Muscle layer of colon (tissue), 2 donors: Measurements from ENCODE around the gene STC2.
"Not testable (repeated sequence)": the region's sequence is repeated elsewhere in the genome, so short reads cannot be mapped to it uniquely, and the experiment has no call there.

Experiments used
- H3K27ac ChIP-seq: one replicate; pipeline ENCODE4 v1.7.0; 2013; ENCODE audit warnings: low read depth, mild to moderate bottlenecking, low read length, moderate library complexity
- H3K27me3 ChIP-seq, 2 donors: one replicate each; pipeline ENCODE4 v1.7.0; 2013; ENCODE audit warnings: low read length in 2 of 2, mild to moderate bottlenecking in 2 of 2; ENCODE audit not compliant: insufficient read depth in 2 of 2, control insufficient read depth in 1 of 2
- H3K36me3 ChIP-seq: one replicate; pipeline ENCODE4 v1.7.0; 2013; ENCODE audit warnings: mild to moderate bottlenecking, low read length; ENCODE audit not compliant: insufficient read depth
- H3K4me1 ChIP-seq: one replicate; pipeline ENCODE4 v1.7.0; 2013; ENCODE audit warnings: mild to moderate bottlenecking, low read length; ENCODE audit not compliant: insufficient read depth
- H3K4me3 ChIP-seq, 2 donors: one replicate each; pipeline ENCODE4 v1.7.0; 2013; ENCODE audit warnings: low read length in 2 of 2, low read depth in 1 of 2, mild to moderate bottlenecking in 1 of 2, moderate library complexity in 1 of 2
- H3K9ac ChIP-seq: one replicate; pipeline ENCODE4 v1.7.0; 2013; ENCODE audit warnings: low read length
- H3K9me3 ChIP-seq: one replicate; pipeline ENCODE4 v1.7.0; 2013; ENCODE audit warnings: mild to moderate bottlenecking, low read length
- donor health status: abdominal sarcoma.
- donor health status: Adenocarcinoma of cecum.

The STC2 gene

DNA sequence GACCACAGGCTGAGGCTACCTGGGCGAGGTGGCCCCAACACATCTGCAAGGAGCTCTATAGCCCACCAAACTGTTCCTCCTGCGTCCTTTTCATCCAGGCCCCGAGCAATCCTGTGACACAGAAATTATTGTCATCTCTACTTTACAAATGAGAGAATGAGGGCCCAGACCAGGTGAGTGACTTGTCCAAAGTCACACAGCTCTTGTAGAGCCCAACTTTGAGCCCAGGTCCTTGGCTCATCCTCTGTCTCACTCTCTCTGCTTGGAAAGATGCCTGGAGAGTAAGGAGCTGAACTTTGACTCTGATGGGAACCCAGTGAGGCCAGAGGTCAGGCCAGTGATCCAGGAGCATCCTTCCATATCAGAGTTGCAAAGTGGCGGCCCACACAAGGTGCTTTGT, 39.6 kb downstream of the STC2 start:
- Histone ChIP-seq H3K27me3 (peaks cover 9 to 16% of the 10 kb centered on the region in 2 donors), H3K9me3 (no peaks in the 10 kb centered on the region), H3K4me1 (peaks cover 6% of the 10 kb centered on the region), H3K4me3 (no peak overlapping the region), H3K9ac (no peak overlapping the region), H3K27ac (no peak overlapping the region), H3K36me3 (no peaks in the 10 kb centered on the region)

DNA sequence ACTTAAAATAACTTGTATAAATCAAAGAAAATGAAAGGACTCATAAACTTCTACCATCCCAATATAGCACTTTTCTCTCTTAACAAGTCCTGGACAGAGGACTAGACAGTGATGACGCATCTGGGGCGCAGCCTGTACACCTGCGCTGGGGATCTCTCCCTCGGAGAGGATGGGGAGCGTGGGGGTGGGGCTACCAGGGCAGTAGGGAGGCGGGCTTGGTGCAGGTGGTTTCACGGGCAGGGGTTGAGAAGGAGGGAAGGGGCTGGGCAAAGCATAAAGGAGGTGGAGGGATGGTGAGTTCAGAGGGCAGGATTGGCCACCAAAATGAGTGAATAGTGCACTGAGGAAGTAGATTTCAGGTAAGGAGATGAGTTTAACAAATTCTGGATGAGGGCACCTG, 41.1 kb downstream of the STC2 start:
- Histone ChIP-seq H3K9ac (no peak overlapping the region), H3K27me3 (peaks cover 16 to 18% of the 10 kb centered on the region in 2 donors), H3K27ac (no peak overlapping the region)

DNA sequence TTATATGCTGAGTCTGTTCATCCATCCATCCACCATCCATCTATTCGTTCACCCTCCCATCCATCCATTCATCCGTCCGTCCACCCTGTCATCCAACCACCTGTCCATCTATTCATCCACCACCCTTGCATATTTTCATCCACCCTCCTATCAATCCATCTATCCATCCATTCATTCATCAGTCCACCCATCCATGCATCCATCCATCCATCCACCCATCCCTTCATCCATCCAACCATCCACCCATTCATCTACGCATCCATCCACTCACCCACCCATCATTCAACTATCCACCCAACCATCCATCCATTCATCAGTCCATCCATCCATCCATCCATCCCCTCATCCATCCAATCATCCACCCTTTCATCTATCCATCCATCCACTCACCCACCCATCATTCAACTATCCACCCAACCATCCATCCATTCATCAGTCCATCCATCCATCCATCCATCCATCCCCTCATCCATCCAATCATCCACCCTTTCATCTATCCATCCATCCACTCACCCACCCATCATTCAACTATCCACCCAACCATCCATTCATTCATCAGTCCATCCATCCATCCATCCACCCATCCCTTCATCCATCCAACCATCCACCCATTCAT, 43.8 kb downstream of the STC2 start:
- H3K4me3 ChIP-seq, H3K9ac ChIP-seq, H3K36me3 ChIP-seq, H3K4me1 ChIP-seq, H3K9me3 ChIP-seq, H3K27ac ChIP-seq: not testable (repeated sequence)
- H3K27me3 ChIP-seq = peaks cover 16 to 18% of the 10 kb centered on the region in 2 donors

More for the DNA sequence above, 41.1 kb downstream of the STC2 start:
- H3K4me3 ChIP-seq = no peak overlapping the region
- no peaks in the 10 kb centered on the region for H3K9me3 ChIP-seq
- H3K4me1 ChIP-seq = peaks cover 8% of the 10 kb centered on the region
- no peaks in the 10 kb centered on the region for H3K36me3 ChIP-seq

DNA sequence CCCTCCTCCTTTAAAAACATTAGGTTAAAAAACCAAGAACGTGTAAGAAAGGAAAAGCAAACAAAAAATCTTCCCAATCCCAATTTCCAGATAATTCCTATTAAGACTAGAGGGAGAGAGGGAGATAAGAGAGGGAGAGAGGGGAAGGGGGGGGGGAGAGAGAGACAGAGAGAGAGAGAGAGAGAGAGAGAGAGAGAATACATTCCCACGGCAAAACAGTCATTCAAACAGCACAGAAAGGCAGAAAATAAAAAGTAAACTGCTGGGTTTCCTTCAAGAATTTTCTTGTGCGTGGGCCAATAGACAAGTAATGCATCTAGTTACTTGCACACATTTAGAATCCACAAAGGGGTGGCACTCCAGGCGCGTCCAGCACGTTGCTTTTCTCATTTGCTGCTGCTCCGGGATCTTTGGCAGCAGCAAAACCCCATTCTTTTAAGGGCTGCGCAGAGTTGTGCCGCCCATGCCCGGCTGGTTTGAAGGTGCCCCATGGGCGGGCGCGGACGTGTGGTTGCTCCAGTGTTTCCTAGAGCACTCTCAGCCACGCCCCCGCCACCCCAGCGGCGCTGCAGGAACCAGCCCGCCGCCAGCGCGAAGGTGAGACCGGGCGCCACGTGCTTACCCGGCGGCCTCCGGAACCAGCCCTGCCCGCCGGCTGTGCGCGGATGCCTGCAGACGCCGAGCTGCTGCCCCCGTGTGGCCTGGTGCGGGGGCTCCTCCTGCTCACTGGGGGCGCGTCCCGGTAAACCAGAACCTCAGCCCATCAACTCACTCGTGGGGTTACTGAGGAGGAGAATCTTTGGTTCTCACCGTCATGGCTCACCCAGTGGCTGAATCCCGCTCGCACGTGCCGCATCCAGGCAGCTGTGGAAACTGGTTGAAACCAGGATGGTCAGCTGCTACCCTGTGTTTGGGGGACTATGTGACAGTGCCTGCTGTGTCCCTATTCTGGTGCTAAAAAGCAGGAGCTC, 44.6 kb downstream of the STC2 start:
- peaks cover 4% of the 10 kb centered on the region for H3K4me1 ChIP-seq
- no peak overlapping the region for H3K27ac ChIP-seq
- peaks cover 16 to 18% of the 10 kb centered on the region in 2 donors for H3K27me3 ChIP-seq

DNA sequence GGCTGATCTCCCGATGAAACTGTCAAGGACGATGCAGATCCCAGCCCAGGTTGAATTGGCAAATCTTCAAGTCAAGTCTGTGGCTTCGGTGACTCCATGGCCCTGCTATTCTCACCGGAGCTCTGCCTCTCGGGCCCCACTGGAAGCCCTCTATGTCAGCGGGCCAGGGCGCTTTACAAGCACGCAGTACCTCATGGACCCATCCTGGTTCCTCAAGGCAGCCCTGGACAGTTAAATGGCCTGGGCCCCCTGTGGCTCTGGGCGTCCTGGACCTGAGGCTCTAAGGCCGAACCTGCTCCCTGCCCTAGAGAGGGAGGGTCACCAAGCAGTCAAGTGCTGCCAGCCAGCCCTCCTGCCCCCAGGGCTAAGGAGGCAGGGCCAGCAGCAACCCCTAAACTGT, 45.3 kb downstream of the STC2 start:
- Histone ChIP-seq H3K4me1 (peaks cover 4% of the 10 kb centered on the region), H3K9me3 (no peaks in the 10 kb centered on the region), H3K27me3 (peaks cover 16 to 18% of the 10 kb centered on the region in 2 donors), H3K36me3 (no peaks in the 10 kb centered on the region), H3K9ac (no peak overlapping the region), H3K27ac (no peak overlapping the region), H3K4me3 (no peak overlapping the region)

More for the DNA sequence above, 44.6 kb downstream of the STC2 start:
- Histone ChIP-seq H3K4me3 (no peak overlapping the region), H3K9ac (no peak overlapping the region), H3K9me3 (no peaks in the 10 kb centered on the region), H3K36me3 (no peaks in the 10 kb centered on the region)

DNA sequence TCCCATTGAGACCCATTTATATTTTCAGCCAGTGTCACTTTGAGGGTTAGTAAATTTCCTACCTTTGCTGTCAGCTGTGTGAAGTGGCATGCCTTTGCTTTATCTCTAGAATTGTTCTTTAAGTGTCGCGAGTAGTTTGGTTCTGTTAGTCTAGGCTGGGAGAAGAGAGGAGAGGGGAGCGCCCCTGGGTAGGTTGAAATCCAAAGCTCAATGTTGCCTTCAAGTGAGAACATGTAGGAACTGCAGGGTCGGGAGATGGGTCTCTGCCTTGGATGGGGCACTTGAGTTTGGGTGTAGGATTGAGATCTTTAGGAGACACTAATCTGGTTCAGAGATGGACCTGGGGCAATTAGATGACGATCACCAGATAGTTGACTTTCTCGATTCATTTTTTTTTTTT, 46.3 kb downstream of the STC2 start:
- Histone ChIP-seq H3K4me1 (peaks cover 4% of the 10 kb centered on the region), H3K9ac (no peak overlapping the region), H3K27me3 (peaks cover 16 to 18% of the 10 kb centered on the region in 2 donors), H3K36me3 (no peaks in the 10 kb centered on the region), H3K4me3 (no peak overlapping the region), H3K27ac (no peak overlapping the region), H3K9me3 (no peaks in the 10 kb centered on the region)

DNA sequence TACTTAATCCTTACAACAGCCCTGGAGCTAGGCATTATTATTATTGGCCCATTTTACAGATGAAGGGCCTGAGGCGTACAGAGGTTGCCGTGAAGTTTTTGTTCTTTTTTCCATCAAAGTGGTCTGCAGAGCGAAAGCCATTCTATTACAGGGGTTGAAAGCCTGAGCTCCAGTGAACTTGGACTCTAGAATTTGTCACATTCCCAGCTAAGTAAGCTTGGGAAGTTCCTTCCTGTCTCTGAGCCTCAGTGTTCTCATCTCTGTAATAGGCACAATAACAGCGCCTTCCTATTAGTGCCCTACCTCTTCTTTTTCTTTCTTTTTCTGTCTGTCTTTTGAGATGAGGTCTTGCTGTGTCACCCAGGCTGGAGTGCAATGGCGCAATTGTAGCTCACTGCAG, 49.0 kb downstream of the STC2 start:
- Histone ChIP-seq H3K9me3 (no peaks in the 10 kb centered on the region), H3K36me3 (no peaks in the 10 kb centered on the region), H3K4me3 (no peak overlapping the region), H3K4me1 (peaks cover 4% of the 10 kb centered on the region), H3K27me3 (peaks cover 3 to 16% of the 10 kb centered on the region in 2 donors), H3K9ac (no peak overlapping the region), H3K27ac (no peak overlapping the region)

DNA sequence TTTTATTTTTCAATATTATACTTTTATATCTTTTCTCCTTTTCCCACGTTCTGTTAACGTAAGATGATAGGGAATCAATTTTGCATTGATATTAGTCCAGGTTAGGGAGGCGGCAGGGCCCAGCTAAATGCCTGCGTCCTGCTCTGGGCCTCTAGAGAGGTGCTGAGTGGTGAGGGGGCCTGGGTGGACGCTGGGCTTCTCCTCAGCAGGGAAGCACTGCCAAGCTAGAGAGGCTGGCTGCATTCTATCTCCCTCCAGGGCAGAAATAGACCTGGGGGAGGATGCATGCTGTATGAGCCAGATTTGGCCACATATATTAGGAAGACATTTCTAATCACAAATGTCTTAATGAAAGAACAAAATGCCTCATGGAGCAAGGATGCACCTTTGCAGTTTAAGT, 49.6 kb downstream of the STC2 start:
- peaks cover 3% of the 10 kb centered on the region for H3K4me1 ChIP-seq
- H3K27ac ChIP-seq = no peak overlapping the region
- no peak overlapping the region for H3K9ac ChIP-seq
- H3K36me3 ChIP-seq = no peaks in the 10 kb centered on the region
- peaks cover 0 to 11% of the 10 kb centered on the region in 2 donors for H3K27me3 ChIP-seq
- H3K9me3 ChIP-seq = no peaks in the 10 kb centered on the region
- H3K4me3 ChIP-seq = no peak overlapping the region

DNA sequence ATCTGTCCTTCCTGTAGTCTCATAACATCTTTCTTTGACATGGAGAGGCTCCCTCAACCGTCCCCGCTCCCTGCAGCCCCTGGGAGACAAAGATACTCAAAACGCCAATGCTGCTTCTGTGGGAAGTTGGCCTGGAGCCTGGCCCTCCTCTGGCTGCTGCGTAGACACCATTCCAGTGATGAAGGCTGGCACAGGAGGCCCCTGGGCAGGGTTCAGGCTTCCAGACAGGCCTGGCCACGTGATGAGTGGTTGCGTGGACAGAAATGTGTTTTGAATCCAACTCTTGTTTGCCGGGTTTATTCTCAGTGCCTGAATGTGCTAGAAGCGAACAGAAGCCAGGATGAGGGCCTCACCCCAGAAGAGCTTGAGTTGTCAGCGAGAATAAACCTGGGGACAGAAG, 50.0 kb downstream of the STC2 start:
- peaks cover 0 to 7% of the 10 kb centered on the region in 2 donors for H3K27me3 ChIP-seq
- H3K9ac ChIP-seq = no peak overlapping the region
- H3K9me3 ChIP-seq = no peaks in the 10 kb centered on the region
- no peak overlapping the region for H3K27ac ChIP-seq
- H3K4me3 ChIP-seq = no peak overlapping the region
- no peaks in the 10 kb centered on the region for H3K36me3 ChIP-seq
- no peaks in the 10 kb centered on the region for H3K4me1 ChIP-seq

DNA sequence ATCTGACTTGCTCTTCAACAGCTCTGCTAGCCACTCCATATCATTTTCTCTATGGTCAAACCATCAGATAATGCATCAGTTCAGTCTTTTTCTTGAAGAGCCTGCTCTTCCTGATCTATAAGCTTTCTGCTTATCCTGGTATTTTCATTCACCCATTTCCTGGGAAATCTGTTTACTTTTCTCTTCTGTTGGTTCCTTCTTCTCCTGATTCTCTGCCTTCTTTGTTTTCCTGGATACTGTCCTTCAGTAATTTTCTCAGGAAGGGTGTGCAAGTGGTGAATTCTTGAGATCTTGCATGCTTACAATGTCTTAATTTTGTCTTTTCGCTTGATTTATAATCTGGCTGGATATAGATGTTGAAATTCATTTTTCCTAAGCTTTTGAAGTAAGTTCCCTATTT, 53.4 kb downstream of the STC2 start:
- no peak overlapping the region for H3K9ac ChIP-seq
- H3K4me1 ChIP-seq = no peaks in the 10 kb centered on the region
- no peaks in the 10 kb centered on the region for H3K27me3 ChIP-seq
- no peak overlapping the region for H3K27ac ChIP-seq
- no peak overlapping the region for H3K4me3 ChIP-seq
- H3K36me3 ChIP-seq = no peaks in the 10 kb centered on the region
- H3K9me3 ChIP-seq = no peaks in the 10 kb centered on the region

DNA sequence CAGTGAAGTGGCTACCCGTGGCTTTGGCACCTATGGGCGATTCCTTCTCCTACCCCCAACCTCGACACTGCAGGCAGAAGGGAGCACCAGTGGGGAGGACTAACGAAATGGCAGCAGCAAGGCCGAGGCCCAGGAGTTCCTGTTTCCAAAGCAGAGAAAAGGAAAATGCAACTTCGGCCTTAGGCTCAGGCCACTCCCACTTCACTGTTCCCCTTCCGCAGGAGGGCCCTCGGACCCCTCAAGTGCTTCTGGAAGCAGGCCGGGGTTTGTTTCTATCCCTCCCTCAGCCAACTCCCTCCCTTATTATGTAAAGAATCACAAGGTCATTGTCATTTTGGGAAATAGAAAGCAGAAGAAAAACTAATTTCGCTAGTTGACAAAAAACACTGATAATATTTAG, 56.8 kb downstream of the STC2 start:
- no peak overlapping the region for H3K4me3 ChIP-seq
- no peaks in the 10 kb centered on the region for H3K4me1 ChIP-seq
- no peak overlapping the region for H3K9ac ChIP-seq
- H3K27me3 ChIP-seq = peaks cover 0 to under 1% of the 10 kb centered on the region in 2 donors
- no peak overlapping the region for H3K27ac ChIP-seq
- no peaks in the 10 kb centered on the region for H3K9me3 ChIP-seq
- no peaks in the 10 kb centered on the region for H3K36me3 ChIP-seq
